Endothelial cell (in vitro differentiated cells): ENCODE measurements around the gene MATK. TPM values are rescaled to one million over a fixed set of nuclear protein-coding genes. Genes with fewer than 3 reads are reported as not detected.

Experiments
- DNase-seq: peaks from one replicate; pipeline ENCODE4 v3.0.0; 2021; ENCODE audit warnings: low spot score
- H3K27ac Mint-ChIP-seq: one replicate; pipeline ENCODE4 v1.8.0; 2021; ENCODE audit warnings: mixed read lengths, inconsistent platforms; ENCODE audit not compliant: unreplicated experiment
- H3K27me3 Mint-ChIP-seq: one replicate; pipeline ENCODE4 v1.8.0; 2021; ENCODE audit warnings: mild to moderate bottlenecking, moderate library complexity, mixed read lengths, inconsistent platforms; ENCODE audit not compliant: unreplicated experiment
- H3K36me3 Mint-ChIP-seq: one replicate; pipeline ENCODE4 v1.8.0; 2021; ENCODE audit warnings: mild to moderate bottlenecking, low read depth, mixed read lengths, inconsistent platforms; ENCODE audit not compliant: unreplicated experiment
- H3K4me1 Mint-ChIP-seq: one replicate; pipeline ENCODE4 v1.8.0; 2021; ENCODE audit warnings: mild to moderate bottlenecking, mixed read lengths, inconsistent platforms; ENCODE audit not compliant: unreplicated experiment
- H3K4me3 Mint-ChIP-seq: one replicate; pipeline ENCODE4 v1.8.0; 2021; ENCODE audit warnings: mild to moderate bottlenecking, mixed read lengths, inconsistent platforms; ENCODE audit not compliant: unreplicated experiment
- H3K9me3 Mint-ChIP-seq: one replicate; pipeline ENCODE4 v1.8.0; 2021; ENCODE audit warnings: mixed read lengths, inconsistent platforms; ENCODE audit not compliant: unreplicated experiment
- CTCF ChIP-seq: fragments of 200-600 bp; sonication (generic); IDR thresholded peaks from one replicate; pipeline ENCODE4 v1.5.0; 2021; ENCODE audit warnings: antibody characterized with exemption; ENCODE audit not compliant: unreplicated experiment
- total RNA-seq: library from RNA; stranded (reverse); fragmentation: NEBNext Ultra II Directional; extraction: Animal tissue kit (Norgen Biotek cat#: 25700); gene quantifications from one replicate; pipeline ENCODE4 v1.2.1, GENCODE V29; 2021; ENCODE audit not compliant: unreplicated experiment

MATK gene
- total RNA-seq, 1 donor from 2014 or later, result 10.9 TPM

- no peak for TF ChIP-seq CTCF
- H3K4me3 Mint-ChIP-seq, result no peak overlapping the region
These were observed 18.2 kb upstream of the MATK start for GRCh38 chr19:3804429-3804828.

GRCh38 chr19:3803986-3804385, 17.8 kb upstream of the MATK start:
- TF ChIP-seq CTCF, result no peak
- H3K9me3 Mint-ChIP-seq, result no peaks in the 10 kb centered on the region

More at GRCh38 chr19:3804429-3804828, 18.2 kb upstream of the MATK start:
- Mint-ChIP-seq H3K9me3 (no peaks in the 10 kb centered on the region), H3K27me3 (peaks cover 4% of the 10 kb centered on the region), H3K27ac (no peak overlapping the region), H3K4me1 (peaks cover 3% of the 10 kb centered on the region), H3K36me3 (peaks cover 3% of the 10 kb centered on the region)
- no peak for DNase-seq

DNA sequence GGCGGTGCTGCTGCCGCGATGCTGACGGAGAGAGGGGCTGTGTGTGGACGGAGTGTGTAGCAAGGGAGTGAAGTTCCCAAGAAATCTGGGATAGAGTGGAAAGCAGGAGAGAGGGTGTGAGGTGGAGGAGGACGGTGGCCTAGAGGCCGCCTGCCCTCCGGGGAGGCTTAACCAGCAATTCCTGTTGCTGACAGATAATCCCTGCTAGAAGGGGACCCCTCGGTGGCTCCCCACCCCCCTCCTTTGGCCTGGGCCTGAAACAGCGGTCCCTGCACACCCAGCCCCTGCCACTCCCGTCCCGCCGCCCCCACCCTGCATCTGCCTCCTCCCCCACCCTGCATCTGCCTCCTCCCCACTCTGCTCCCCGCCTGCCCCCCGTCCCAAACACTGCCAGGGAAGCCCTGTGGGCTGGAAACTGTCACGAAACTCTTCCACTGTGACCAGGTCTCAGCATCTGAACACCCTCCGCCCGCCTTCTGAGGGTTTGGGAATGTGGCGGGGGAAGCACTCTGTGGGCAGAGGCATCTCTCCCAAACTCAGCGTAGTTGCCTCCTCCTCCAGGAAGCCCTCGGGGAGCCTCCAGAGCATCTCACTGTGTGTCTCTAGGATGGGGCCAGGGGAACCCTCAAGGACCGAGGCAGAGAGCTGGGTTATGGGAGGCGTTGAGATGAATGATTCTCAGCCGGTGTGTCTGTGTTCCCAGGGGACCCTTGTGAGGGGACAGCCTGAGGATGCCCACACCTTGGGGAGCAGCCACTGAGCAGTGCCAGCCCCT, 17.1 kb upstream of the MATK start:
- no peaks in the 10 kb centered on the region for H3K9me3 Mint-ChIP-seq
- DNase-seq, result no peak
- no peak overlapping the region for H3K4me3 Mint-ChIP-seq
- no peak for TF ChIP-seq CTCF
- H3K4me1 Mint-ChIP-seq, result peaks cover 3% of the 10 kb centered on the region
- peaks cover 3% of the 10 kb centered on the region for H3K36me3 Mint-ChIP-seq
- peaks cover 4% of the 10 kb centered on the region for H3K27me3 Mint-ChIP-seq
- H3K27ac Mint-ChIP-seq, result no peak overlapping the region

More at GRCh38 chr19:3803986-3804385, 17.8 kb upstream of the MATK start:
- DNase-seq, result no peak
- Mint-ChIP-seq H3K27ac (no peak overlapping the region), H3K36me3 (peaks cover 3% of the 10 kb centered on the region), H3K27me3 (peaks cover 4% of the 10 kb centered on the region), H3K4me1 (peaks cover 3% of the 10 kb centered on the region), H3K4me3 (no peak overlapping the region)

- DNase-seq, result peak; percentile 53
- peaks cover 5% of the 10 kb centered on the region for H3K9me3 Mint-ChIP-seq
- H3K27ac Mint-ChIP-seq, result no peak overlapping the region
- no peak for TF ChIP-seq CTCF
- peaks cover 5% of the 10 kb centered on the region for H3K36me3 Mint-ChIP-seq
- no peaks in the 10 kb centered on the region for H3K4me1 Mint-ChIP-seq
- no peak overlapping the region for H3K4me3 Mint-ChIP-seq
- peaks cover 3% of the 10 kb centered on the region for H3K27me3 Mint-ChIP-seq
These were observed 15.4 kb upstream of the MATK start for GRCh38 chr19:3801412-3802096.

DNA sequence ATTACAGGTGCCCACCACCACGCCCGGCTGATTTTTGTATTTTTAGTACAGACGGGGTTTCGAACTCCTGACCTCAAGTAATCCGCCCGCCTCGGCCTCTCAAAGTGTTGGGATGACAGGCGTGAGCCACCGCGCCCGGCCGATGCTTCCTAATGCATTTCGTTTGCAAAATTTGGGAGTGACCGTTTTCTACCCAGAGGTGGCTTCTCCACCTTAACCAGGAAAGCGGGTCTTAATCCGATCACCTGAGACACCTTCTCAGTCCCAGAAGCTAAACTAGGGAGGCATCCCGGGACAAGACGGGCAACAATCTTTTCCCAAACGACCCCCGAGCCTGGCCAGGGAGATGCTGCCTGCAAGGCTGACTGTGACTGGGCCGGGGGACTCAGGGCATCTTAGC, 14.8 kb upstream of the MATK start:
- no peak for DNase-seq
- Mint-ChIP-seq H3K27me3 (peaks cover 3% of the 10 kb centered on the region), H3K4me3 (no peak overlapping the region), H3K27ac (no peak overlapping the region), H3K36me3 (peaks cover 5% of the 10 kb centered on the region), H3K9me3 (peaks cover 6% of the 10 kb centered on the region), H3K4me1 (no peaks in the 10 kb centered on the region)
- TF ChIP-seq CTCF, result no peak
